ENCODE data around the gene CIAO2A. TPM values are rescaled to one million over a fixed set of nuclear protein-coding genes. Genes with fewer than 3 reads are reported as not detected.
"Not testable (repeated sequence)": the region's sequence is repeated elsewhere in the genome, so short reads cannot be mapped to it uniquely, and the experiment has no call there.

The CIAO2A gene
- polyA plus RNA-seq, 1 donor (not counting 4 experiments of a cell fraction or from before 2014, with no cell fraction given): 111 TPM

- Histone ChIP-seq H3K36me3 (ENCODE audit: control insufficient read depth in 2 of 2, extremely low read depth in 1 of 2, insufficient read depth in 2 of 2, low read length in 2 of 2) (peaks cover 5 to 10% of the 10 kb centered on the region in 2 experiments), H3K9me1 (ENCODE audit: control insufficient read depth, extremely low read depth, insufficient read depth, low read length) (no peaks in the 10 kb centered on the region), H4K20me1 (ENCODE audit: control insufficient read depth, extremely low read depth, insufficient read depth, low read length) (no peaks in the 10 kb centered on the region), H3K27ac (ENCODE audit: control insufficient read depth, insufficient read depth, low read length) (no peak overlapping the region), H3K9me3 (ENCODE audit: control insufficient read depth, low read depth, low read length) (no peaks in the 10 kb centered on the region), H3K4me1 (ENCODE audit: control insufficient read depth, extremely low read depth, insufficient read depth, low read length) (no peaks in the 10 kb centered on the region), H3K79me2 (ENCODE audit: control insufficient read depth, insufficient read depth, low read length) (peaks cover 51% of the 10 kb centered on the region), H3K4me2 (ENCODE audit: control insufficient read depth, extremely low read depth, insufficient read depth, low read depth, low read length) (no peak overlapping the region), H2AFZ (ENCODE audit: control insufficient read depth, low read length) (no peak overlapping the region), H3K9ac (ENCODE audit: control insufficient read depth, extremely low read depth, insufficient read depth, low read length) (no peak overlapping the region), H3K27me3 (ENCODE audit: control insufficient read depth, extremely low read depth, insufficient read depth, low read length) (no peaks in the 10 kb centered on the region), H3K4me3 (ENCODE audit: control insufficient read depth in 2 of 3, extremely low read depth in 1 of 3, insufficient read depth in 2 of 3, low read depth in 1 of 3, low read length in 3 of 3) (no peak overlapping the region)
- dilution Hi-C loops (cut with MboI; ENCODE audit: extremely low pct_ligation_motif_present, low sequenced_read_pairs): no loop called here
- TF ChIP-seq EZH2 (IDR thresholded peaks at IDR 0.05; ENCODE audit: low read length): no peak
- no peak for TF ChIP-seq CTCF (optimal IDR thresholded peaks at IDR 0.05 in 1 of 3, IDR thresholded peaks at IDR 0.05 in 1 of 3, conservative IDR thresholded peaks at IDR 0.05 in 1 of 3; ENCODE audit: extremely low read depth in 1 of 3, insufficient read depth in 2 of 3, low read length in 3 of 3)
- DNase-seq (ENCODE audit: low read depth, low spot score): no peak
- FAIRE-seq: no peak
Observed at GRCh38 chr15:64110950-64111678, 17.5 kb upstream of the CIAO2A start.

- H3K36me3 ChIP-seq (ENCODE audit: control insufficient read depth in 2 of 2, extremely low read depth in 1 of 2, insufficient read depth in 2 of 2, low read length in 2 of 2); H3K9me1 ChIP-seq (ENCODE audit: control insufficient read depth, extremely low read depth, insufficient read depth, low read length); H3K4me2 ChIP-seq (ENCODE audit: control insufficient read depth, extremely low read depth, insufficient read depth, low read depth, low read length); H2AFZ ChIP-seq (ENCODE audit: control insufficient read depth, low read length); H3K9ac ChIP-seq (ENCODE audit: control insufficient read depth, extremely low read depth, insufficient read depth, low read length); H3K27me3 ChIP-seq (ENCODE audit: control insufficient read depth, extremely low read depth, insufficient read depth, low read length); H3K27ac ChIP-seq (ENCODE audit: control insufficient read depth, insufficient read depth, low read length); H4K20me1 ChIP-seq (ENCODE audit: control insufficient read depth, extremely low read depth, insufficient read depth, low read length); H3K4me3 ChIP-seq (ENCODE audit: control insufficient read depth in 2 of 3, extremely low read depth in 1 of 3, insufficient read depth in 2 of 3, low read depth in 1 of 3, low read length in 3 of 3); H3K4me1 ChIP-seq (ENCODE audit: control insufficient read depth, extremely low read depth, insufficient read depth, low read length); DNase-seq (ENCODE audit: low read depth, low spot score); FAIRE-seq; dilution Hi-C loops (cut with MboI; ENCODE audit: extremely low pct_ligation_motif_present, low sequenced_read_pairs); H3K9me3 ChIP-seq (ENCODE audit: control insufficient read depth, low read depth, low read length): not testable (repeated sequence)
- H3K79me2 ChIP-seq (ENCODE audit: control insufficient read depth, insufficient read depth, low read length): peaks cover 59% of the 10 kb centered on the region
Observed at GRCh38 chr15:64110108-64110701, 16.6 kb upstream of the CIAO2A start.

Measured in keratinocyte (primary cell).